Raji (cell line): ENCODE data around the gene CCDC106.
A peak's percentile ranks its signal among the peaks of the same experiment; 100 is the strongest.

ENCODE experiments used
- POLR2A ChIP-seq: IDR thresholded peaks from 2 replicates; pipeline ENCODE4 v1.6.1; 2011; ENCODE audit warnings: low read depth, low read length, control low read depth; ENCODE audit not compliant: insufficient read depth

Gene CCDC106

DNA sequence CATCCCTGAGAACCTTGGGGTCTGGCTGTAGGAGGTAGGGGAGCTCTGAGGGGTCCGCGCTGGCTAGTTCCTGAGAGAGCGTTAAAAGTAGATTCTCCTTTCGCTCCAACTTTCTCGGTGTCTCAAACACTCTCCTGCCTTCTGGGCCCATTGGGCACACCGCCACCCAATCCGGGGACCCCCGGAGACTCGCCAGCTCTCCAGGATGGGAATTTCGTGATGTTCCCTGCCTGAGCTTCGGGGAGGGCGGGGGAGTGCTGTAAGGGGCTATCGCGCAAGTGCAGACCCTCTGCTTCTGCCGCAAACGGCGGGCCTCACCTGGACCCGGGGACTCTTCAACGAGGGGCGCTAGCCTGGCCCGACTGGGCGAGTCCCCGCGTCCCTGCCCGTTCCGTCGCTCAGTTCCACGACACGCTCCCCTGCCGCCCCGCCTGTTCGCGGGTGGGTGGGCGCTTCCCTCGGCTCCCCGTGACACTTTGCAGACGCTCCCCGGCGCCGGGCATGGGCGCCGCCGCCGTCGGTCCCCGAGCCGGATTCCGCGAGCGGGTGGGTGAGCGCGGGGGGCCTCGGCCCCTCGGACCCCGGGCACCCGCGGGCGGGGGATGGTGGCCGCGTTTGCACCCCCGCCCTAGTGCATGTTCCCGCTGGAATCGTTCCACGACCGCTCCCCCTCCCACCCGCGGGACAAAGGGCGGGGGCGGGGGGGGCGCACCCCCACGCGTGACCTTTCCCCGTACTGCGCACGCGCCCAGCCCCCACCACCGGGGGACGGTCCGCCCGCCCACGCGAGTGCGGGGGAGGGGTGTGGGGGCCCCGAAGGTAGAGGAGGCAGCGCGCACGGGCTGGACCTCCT, at the start of gene CCDC106:
CCDC106 (plus strand) TSS at position 481 of the 853 bp plus-strand sequence. CDS start 835 bp downstream, outside the sequence.
- TF ChIP-seq POLR2A = no peak; the same call in 1 of the 2 replicates

DNA sequence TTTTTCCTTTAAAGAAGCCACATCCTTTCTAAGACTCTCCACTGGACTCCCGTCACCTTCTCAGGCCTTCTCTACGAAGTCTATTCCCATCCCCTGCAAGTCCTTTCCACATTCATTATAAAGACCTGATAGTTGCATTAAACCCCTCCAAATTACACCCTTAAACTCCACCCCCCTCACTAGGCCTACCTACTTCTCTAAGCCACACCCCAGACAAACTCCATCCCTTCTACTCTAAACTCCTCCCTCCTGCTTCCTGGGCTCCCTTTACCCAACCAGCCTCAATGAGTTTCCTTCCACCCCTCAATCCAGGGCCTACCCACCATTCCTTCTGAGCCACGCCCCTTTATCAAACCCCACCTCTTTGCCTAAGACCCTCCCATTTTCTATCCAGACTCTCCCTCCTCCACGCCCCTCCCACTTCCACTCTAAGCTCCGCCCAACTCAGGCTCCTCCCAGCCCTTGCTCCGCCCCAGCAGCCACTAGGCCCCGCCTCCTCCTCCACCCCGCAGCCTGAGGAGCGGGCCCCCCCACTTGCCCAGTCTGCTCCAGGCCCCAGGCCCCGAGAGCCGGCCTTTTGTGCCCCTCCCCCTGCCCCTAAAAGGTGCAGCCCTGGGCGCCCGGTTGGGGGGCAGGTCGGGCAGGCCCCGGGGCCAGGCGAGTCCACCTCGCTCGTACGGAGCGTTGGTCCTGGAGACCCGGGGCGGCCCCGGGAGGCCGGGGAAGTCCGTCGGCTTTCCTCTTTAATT, 49.1 kb upstream of the CCDC106 start:
- no peak; the same call in 1 of the 2 replicates for TF ChIP-seq POLR2A

DNA sequence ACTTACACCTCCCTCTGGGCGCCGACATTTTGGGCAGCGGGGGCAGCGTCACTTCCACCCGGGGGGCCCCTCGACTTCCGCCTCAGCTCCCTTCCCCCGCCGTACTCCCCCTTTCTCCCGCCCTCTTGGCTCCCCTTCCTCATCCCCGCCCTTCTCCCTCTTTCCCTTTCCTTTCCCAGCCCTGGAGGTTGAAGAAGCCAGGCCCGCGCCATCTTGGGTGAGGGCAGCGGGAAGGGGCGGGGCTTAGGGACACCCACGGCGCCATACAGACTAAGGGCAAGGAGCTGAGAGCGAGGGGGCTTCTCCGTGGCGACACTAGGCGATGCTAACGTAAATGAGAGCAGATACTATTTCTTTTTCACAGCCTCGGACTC, 48.6 kb upstream of the CCDC106 start, which contains the start of gene FIZ1:
FIZ1 (minus strand) TSS at position 50 of the 374 bp plus-strand sequence. CDS start 1,652 bp downstream, outside the sequence.
- peak; percentile 24 for TF ChIP-seq POLR2A

DNA sequence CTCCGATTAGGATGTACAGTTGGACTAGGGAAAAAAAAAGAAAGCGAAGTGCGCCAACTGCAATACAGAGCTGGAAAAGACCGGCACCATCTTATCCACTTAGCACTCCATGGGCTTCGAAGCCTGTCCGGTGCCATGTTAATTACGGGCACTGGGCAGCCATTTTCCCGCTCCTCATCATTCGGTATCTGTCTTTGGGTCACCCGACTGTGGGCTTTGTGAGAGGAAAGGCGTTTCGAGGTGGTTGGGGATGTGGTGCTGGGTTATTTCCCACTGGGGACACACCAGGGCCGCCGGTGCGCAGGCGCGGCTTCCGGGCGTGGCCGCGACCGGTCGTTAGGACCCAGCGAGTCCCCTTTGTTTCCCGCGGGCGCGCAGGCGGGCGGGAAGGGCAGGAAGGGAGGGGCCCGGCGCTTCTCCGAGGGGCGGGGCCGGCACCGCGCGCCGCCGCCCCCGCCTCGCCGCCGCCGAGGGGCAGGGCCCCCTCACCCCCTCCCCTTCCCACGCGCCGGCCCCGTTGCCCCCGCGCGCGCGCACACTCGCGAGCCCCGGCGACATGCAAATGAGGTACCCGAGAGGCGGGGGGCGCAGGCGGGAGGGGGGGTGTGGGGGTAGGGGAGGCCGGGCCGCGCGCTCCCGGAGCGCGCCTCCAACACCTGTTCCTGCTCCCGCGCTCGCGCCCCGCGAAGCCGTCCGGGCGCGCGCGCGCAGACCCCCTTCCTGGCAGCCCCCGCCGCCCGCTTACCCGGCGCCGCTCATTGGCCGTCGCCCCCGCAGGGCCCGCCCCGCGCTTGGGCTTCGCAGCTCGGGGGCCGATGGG, 48.0 kb upstream of the CCDC106 start, which contains the start of gene ZNF524:
ZNF524 (plus strand) TSS at position 447 of the 820 bp plus-strand sequence. CDS start 1,825 bp downstream, outside the sequence.
- peak; percentile 43 for TF ChIP-seq POLR2A

DNA sequence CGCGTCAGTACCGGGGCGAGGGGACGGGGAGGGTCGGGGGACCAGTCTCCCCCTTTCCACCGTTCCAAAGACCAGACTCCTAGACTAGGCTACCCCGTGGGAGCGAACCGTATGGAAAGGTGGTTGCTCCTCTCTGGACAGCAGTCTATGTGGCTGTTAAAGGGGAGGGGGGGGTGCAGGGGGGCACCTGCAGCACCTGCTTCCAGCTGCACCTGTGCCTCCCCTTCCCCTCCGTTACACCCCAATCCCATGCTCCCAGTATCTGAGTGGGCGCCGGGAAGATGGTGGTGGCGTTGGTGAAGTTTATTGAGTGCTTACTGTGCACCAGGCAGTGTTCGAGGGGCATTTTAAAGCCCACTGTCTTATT, 47.4 kb upstream of the CCDC106 start:
- TF ChIP-seq POLR2A = peak; percentile 55; the same call in 1 of the 2 replicates

DNA sequence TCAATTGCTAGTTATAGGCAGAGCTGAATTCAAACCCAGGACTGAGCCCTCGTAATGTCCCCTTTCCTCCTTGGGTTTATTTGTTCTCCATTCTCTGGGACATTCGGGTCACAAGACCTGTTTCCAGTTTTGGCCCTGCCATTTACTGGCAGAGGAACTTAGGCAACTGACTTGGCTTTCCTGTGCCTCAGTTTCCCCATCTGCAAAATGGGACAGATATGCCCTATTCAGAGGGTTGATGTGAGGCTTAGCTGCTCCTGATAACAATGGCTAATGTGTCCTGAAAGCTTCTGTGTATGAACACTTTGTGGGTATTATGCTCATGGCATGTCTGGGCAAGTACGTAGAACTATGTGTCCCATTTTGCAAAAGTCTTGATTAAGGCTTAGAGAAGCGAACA, 46.9 kb upstream of the CCDC106 start:
- TF ChIP-seq POLR2A = no peak

DNA sequence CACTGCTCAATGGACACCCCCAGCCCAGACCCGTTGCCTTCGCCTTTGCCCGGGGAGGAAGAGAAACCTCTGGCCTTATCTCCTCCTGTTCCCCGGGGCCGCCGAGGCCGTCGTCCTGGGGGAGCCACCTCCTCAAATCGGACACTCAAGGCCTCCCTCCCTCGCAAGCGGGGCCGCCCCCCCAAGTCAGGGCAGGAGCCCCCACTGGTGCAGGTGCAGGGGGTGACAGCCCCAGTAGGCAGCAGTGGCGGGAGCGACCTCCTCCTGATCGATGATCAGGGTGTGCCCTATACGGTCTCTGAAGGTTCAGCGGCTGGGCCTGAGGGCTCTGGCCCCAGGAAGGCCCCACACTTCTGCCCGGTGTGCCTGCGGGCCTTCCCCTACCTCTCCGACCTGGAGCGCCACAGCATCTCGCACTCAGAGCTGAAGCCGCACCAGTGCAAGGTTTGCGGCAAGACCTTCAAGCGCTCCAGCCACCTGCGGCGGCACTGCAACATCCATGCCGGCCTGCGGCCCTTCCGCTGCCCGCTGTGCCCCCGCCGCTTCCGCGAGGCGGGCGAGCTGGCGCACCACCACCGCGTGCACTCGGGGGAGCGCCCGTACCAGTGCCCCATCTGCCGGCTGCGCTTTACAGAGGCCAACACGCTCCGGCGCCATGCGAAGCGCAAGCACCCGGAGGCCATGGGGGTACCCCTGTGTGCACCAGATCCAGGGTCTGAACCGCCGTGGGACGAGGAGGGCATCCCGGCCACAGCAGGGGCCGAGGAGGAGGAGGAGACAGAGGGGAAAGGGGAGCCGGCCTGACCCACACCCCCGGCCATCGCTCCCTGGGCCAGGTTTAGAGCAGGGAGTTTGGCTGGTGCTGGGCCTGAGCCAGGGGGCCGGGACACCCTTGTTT, 45.7 kb upstream of the CCDC106 start:
- TF ChIP-seq POLR2A = no peak

DNA sequence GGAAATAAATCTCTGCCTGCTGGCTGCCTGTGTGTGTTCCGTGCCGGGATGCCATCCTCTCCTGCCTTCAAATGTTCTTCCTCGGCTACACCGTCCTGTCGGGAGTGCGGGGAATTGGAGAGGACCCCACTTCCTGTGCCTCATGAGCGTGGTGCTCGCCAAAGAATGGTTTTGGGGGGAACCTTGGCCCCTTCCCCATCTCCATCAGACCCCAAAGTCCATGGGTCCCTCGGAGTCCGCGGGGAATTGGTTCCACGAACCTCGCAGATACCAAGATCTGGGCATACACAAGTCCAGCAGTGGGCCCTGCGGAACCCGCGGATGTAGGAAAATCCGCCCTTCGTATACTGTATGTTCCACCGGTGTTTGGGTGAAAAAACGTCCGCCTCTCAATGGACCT, 44.9 kb upstream of the CCDC106 start:
- no peak for TF ChIP-seq POLR2A

DNA sequence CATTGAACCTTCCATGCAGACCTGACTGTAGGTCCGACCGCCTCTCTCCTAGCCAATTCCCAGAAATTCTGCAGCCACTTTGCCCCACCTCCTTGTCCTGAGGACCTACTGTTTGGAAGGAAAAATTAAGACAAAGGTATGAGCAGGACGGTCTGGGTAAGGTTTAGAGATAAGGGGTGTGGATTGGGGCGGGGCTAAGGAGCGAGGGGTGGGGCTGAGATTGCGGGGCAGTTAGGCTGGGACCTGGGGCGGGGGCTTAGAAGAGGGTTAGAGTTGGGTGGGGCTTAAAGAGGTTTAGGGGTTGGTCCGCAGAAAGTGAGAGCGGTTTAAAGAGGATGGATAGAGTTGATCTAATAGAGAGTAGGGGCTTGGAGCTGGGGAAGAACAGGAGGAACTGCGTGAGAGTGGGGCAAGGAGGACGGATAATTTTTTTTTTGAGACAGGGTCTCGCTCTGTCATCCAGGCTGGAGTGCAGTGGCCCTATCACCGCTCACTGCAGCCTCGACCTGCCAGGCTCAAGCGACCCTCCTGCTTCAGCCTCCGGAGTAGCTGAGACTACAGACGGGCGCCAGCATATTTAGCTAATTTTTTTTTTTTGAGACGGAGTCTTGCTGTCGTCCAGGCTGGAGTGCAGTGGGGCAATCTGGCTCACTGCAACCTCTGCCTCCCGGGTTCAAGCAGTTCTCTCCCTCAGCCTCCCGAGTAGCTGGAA, 44.3 kb upstream of the CCDC106 start:
- TF ChIP-seq POLR2A = no peak

DNA sequence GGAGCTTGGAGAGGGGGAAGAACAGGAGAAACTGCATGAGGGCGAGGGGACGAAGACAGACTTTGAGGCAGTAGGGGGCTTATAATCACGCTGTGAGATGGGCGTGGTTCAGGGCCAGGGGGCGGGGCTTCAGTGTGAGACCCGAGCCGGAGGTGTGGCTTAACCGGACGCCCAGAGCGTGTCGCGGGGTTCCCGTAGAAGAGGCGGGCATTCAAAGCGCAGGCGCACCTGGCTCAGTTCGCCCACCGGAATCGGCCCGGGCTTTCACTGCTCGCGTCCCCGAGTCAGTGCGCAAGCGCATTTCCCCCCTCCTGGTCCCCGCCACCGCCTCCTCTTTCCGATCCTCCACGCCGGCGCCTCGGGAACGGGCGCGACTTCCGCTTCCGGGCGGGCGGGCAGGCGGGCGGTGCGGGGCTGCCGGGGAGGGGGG, 42.8 kb upstream of the CCDC106 start:
- TF ChIP-seq POLR2A = peak; percentile 59; the same call in 1 of the 2 replicates

DNA sequence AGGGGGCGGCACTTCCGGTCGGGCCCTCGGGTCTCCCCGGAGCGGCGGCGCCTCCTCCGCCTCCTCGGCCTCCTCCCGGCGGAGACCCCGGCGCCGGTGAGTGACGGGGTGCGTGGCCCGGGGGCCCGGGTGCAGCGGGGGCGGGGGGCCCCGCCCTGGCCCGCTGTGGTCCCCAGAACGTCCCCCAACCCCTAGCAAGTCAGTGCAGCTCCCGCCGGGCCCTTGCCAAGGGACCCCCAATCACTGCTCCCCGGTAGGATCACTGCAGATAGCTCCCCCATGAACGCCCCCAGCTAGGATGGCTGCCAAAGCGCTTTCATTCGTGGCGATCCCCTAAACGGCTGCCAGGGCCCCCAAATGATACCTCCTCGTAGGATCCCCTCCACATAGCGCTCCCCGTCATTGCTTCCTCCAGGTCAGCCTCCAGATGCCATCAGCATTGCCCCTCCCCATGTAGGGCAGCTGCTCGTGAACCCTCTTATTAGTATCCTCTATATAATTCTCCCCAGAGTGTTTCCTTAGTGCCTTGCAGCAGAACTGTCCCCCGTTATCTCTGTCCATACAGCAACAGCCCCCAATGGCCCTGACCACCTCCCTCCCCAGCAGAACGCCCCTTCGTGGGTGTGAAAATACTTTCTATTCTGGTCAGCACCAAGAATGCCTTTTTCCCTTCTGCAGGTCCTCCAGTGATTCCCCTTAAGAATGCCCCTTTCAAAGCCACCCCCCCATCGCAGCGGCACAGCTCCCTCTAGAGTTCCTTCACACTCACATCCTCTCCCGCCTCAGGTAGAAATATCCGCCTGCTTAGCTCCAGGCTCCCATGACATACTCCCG, 42.2 kb upstream of the CCDC106 start, which contains the start of gene ZNF865:
ZNF865 (plus strand) TSS at position 11 of the 834 bp plus-strand sequence. CDS start 7,972 bp downstream, outside the sequence.
- peak; percentile 35; the same call in 1 of the 2 replicates for TF ChIP-seq POLR2A

DNA sequence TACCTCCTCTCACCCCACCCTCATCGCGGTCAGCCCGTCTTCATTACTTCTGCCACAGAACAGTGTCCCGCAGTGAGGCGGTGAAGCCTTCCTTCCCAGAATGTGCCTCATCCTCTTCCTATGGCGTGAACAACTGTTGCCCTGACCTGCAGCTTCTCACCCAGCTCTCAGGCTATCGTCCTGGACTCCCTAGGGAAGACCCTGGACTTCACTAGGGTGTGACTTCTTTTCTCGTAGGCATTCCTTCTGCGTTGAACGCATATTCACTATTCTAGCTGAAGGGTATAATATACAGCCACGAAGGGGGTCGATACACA, 41.6 kb upstream of the CCDC106 start:
- no peak for TF ChIP-seq POLR2A

DNA sequence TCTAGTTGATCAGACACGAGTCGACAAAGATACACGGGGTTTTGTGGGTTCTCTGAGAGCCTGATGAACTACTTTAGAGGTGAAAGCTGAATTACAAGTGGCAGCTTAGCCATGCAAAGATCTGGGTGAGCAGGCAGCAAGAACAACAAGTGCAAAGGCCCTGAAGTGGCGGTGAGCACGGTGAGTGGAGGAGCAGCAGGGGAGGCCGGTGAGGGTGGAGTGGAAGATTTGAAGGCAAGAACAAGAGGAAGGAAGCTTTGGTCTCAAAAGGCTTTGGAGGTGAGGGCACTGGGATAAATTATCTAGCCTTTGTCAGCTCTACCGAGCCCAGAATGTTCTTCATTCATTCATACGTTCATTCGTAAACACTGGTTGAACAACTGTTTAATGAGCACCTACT, 41.2 kb upstream of the CCDC106 start:
- no peak for TF ChIP-seq POLR2A

DNA sequence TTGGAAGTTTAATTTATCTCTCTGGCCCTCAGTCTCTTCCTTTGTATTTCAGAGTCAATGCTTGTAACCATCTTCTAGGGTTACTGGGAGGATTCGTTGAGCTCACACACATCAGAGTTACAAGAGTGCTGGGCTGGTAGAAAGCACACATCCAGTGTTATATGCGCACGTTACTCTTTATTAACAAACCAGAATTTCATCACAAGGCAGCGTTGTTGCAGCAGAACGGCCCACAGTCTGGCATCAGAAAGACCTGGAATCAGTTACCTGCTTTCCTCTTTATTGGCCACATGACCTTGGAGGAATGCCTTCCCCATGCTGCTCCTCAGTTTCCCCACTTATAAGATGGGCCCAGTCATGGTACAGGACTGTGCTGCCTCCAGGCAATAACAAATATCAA, 38.7 kb upstream of the CCDC106 start:
- TF ChIP-seq POLR2A = no peak
